NCI-H2227 (cell line): ENCODE results near the gene LRRC32.

Source experiments
- DNase-seq: peaks from one replicate; lab custom pipeline; 2025; ENCODE audit not compliant: unreplicated experiment; lab: John Stamatoyannopoulos, UW

Gene LRRC32

GRCh38 chr11:76670485-76671236, at the start of gene LRRC32:
LRRC32 (minus strand) TSS chr11:76670747; CDS start chr11:76665954, 4,793 bp downstream.
- peak; percentile 52 for DNase-seq

GRCh38 chr11:76719686-76720085, 49.1 kb upstream of the LRRC32 start:
- no peak for DNase-seq

- DNase-seq: no peak
Measured at GRCh38 chr11:76719281-76719680, 48.7 kb upstream of the LRRC32 start.

GRCh38 chr11:76717816-76718215, 47.3 kb upstream of the LRRC32 start:
- DNase-seq: no peak

GRCh38 chr11:76717369-76717768, 46.8 kb upstream of the LRRC32 start:
- DNase-seq: no peak

- DNase-seq: no peak
Measured at GRCh38 chr11:76716268-76716667, 45.7 kb upstream of the LRRC32 start.

GRCh38 chr11:76714493-76714892, 43.9 kb upstream of the LRRC32 start:
- DNase-seq: no peak

GRCh38 chr11:76713499-76713898, 43.0 kb upstream of the LRRC32 start:
- DNase-seq: no peak

GRCh38 chr11:76712125-76712524, 41.6 kb upstream of the LRRC32 start:
- no peak for DNase-seq

GRCh38 chr11:76709756-76710155, 39.2 kb upstream of the LRRC32 start:
- no peak for DNase-seq

GRCh38 chr11:76708972-76709660, 38.6 kb upstream of the LRRC32 start:
- DNase-seq: no peak

GRCh38 chr11:76707293-76707825, 36.8 kb upstream of the LRRC32 start:
- DNase-seq: no peak

GRCh38 chr11:76706667-76707066, 36.1 kb upstream of the LRRC32 start:
- DNase-seq: no peak

GRCh38 chr11:76705826-76706225, 35.3 kb upstream of the LRRC32 start:
- no peak for DNase-seq

GRCh38 chr11:76704171-76704948, 33.8 kb upstream of the LRRC32 start:
- DNase-seq: no peak

- no peak for DNase-seq
Measured at GRCh38 chr11:76703707-76704106, 33.2 kb upstream of the LRRC32 start.

- DNase-seq: no peak
Measured at GRCh38 chr11:76702336-76703128, 32.0 kb upstream of the LRRC32 start.

GRCh38 chr11:76701294-76702040, 30.9 kb upstream of the LRRC32 start:
- DNase-seq: no peak

GRCh38 chr11:76700177-76701100, 29.9 kb upstream of the LRRC32 start:
- no peak for DNase-seq
